Measurements from ENCODE around the gene CFAP58. TPM values are rescaled to one million over a fixed set of nuclear protein-coding genes. Genes with fewer than 3 reads are reported as not detected.

The CFAP58 gene
- total RNA-seq, 1 experiment from 2014 or later, result 0.63 TPM

DNA sequence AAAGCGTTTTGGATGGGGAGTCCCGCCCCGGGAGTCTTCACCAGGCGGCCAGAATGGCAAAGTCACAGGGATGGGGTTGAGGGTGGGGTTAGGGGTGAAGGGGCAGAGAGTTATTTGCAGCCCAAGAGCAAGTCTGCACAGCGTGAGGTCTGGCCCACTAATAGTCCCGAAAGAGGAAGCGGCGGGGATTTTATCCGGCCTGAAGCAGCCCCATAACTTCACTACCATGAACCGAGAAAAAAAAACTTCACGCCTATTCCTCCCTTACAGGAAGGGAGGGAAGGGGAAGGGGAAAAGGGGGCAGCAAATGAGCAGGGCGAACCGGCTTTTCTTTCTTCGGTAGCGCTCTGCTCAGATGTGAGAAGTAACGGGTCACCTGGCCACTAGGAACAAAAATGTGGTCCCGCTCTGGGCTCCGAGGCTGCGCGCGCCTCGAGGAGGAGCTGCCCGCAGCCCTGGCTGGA, 16.1 kb upstream of the CFAP58 start:
- Histone ChIP-seq H3K27me3 (ENCODE audit: insufficient read depth, low read length) (no peaks in the 10 kb centered on the region), H3T11ph (ENCODE audit: low read length) (no peak overlapping the region), H3K9ac (ENCODE audit: extremely low read depth, insufficient read length, low read length) (peak overlapping the region; percentile 90), H4K91ac (ENCODE audit: insufficient read length, low read depth, low read length) (no peak overlapping the region), H3K56ac (ENCODE audit: insufficient read length, low read depth, low read length) (no peak overlapping the region), H2AK5ac (ENCODE audit: insufficient read length, low read length) (no peak overlapping the region), H3K79me2 (ENCODE audit: insufficient read depth, low read length) (peaks cover 17% of the 10 kb centered on the region; the same call in 1 of the 2 replicates), H3K79me1 (ENCODE audit: insufficient read depth, low read depth, low read length, poor library complexity, severe bottlenecking) (no peaks in the 10 kb centered on the region), H4K5ac (ENCODE audit: insufficient read length, low read depth, low read length) (no peak overlapping the region), H4K20me1 (ENCODE audit: control insufficient read depth, insufficient read depth, insufficient read length) (peaks cover 3% of the 10 kb centered on the region), H2AFZ (ENCODE audit: low read length) (no peak overlapping the region), H3K4ac (ENCODE audit: low read depth, low read length) (no peak overlapping the region; the same call in 1 of the 2 replicates), H3K14ac (ENCODE audit: insufficient read depth, low read length) (peak overlapping the region; percentile 45; the same call in 1 of the 2 replicates), H3K27ac (ENCODE audit: insufficient read length, low read depth, low read length) (no peak overlapping the region), H2BK15ac (ENCODE audit: low read depth, low read length) (no peak overlapping the region), H3K23me2 (ENCODE audit: insufficient read length, low read depth, low read length, poor library complexity, severe bottlenecking) (peaks cover 12% of the 10 kb centered on the region), H3K4me1 (ENCODE audit: insufficient read depth, low read length) (peaks cover 12% of the 10 kb centered on the region; the same call in 1 of the 2 replicates), H4K8ac (replicated peaks; ENCODE audit: insufficient read length, low read depth, low read length) (no peak overlapping the region), H2BK120ac (ENCODE audit: low read depth, low read length, poor library complexity, severe bottlenecking) (no peak overlapping the region), H2BK5ac (ENCODE audit: insufficient read length, low read length) (no peak overlapping the region), H2BK20ac (ENCODE audit: low read depth, low read length, poor library complexity, severe bottlenecking) (no peak overlapping the region), H3K9me3 (ENCODE audit: control insufficient read depth, low read depth, low read length) (no peaks in the 10 kb centered on the region), H3K4me2 (ENCODE audit: insufficient read depth, insufficient read length, low read length) (peak overlapping the region; percentile 78), H3K23ac (ENCODE audit: insufficient read length, low read depth, low read length) (no peak overlapping the region), H2BK12ac (ENCODE audit: insufficient read length, low read depth, low read length) (no peak overlapping the region), H3K18ac (ENCODE audit: insufficient read length, low read depth, low read length) (peak overlapping the region; percentile 100)
- TF ChIP-seq, protein P1, sequence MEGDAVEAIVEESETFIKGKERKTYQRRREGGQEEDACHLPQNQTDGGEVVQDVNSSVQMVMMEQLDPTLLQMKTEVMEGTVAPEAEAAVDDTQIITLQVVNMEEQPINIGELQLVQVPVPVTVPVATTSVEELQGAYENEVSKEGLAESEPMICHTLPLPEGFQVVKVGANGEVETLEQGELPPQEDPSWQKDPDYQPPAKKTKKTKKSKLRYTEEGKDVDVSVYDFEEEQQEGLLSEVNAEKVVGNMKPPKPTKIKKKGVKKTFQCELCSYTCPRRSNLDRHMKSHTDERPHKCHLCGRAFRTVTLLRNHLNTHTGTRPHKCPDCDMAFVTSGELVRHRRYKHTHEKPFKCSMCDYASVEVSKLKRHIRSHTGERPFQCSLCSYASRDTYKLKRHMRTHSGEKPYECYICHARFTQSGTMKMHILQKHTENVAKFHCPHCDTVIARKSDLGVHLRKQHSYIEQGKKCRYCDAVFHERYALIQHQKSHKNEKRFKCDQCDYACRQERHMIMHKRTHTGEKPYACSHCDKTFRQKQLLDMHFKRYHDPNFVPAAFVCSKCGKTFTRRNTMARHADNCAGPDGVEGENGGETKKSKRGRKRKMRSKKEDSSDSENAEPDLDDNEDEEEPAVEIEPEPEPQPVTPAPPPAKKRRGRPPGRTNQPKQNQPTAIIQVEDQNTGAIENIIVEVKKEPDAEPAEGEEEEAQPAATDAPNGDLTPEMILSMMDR (conservative IDR thresholded peaks at IDR 0.05), result no peak
- no CpG with 5 or more reads among the region's 23 CpGs for WGBS (ENCODE audit: extremely low coverage, insufficient read length, low lambda C conversion rate)
- peak overlapping the region in 1 of 3 experiments; percentile 99; a peak in 1 of 7 replicates for H3K27ac Mint-ChIP-seq
- H3K9me3 Mint-ChIP-seq, result no peaks in the 10 kb centered on the region
- peaks cover 3% of the 10 kb centered on the region; the same call in 1 of the 2 replicates for H3K27me3 Mint-ChIP-seq (ENCODE audit: low read depth)
- peaks cover 51 to 56% of the 10 kb centered on the region in 2 experiments for H3K4me1 Mint-ChIP-seq
- peak; percentile 58 for DNase-seq
- H3K4me3 Mint-ChIP-seq, result peak overlapping the region; percentile 92 to 95
- H3K36me3 Mint-ChIP-seq (ENCODE audit: insufficient read depth in 1 of 3, low read depth in 3 of 3), result peaks cover 2 to 5% (median 3%) of the 10 kb centered on the region in 3 experiments; a peak in 3 of 7 replicates
